ENCODE results near the gene C11orf71.

The C11orf71 gene

DNA sequence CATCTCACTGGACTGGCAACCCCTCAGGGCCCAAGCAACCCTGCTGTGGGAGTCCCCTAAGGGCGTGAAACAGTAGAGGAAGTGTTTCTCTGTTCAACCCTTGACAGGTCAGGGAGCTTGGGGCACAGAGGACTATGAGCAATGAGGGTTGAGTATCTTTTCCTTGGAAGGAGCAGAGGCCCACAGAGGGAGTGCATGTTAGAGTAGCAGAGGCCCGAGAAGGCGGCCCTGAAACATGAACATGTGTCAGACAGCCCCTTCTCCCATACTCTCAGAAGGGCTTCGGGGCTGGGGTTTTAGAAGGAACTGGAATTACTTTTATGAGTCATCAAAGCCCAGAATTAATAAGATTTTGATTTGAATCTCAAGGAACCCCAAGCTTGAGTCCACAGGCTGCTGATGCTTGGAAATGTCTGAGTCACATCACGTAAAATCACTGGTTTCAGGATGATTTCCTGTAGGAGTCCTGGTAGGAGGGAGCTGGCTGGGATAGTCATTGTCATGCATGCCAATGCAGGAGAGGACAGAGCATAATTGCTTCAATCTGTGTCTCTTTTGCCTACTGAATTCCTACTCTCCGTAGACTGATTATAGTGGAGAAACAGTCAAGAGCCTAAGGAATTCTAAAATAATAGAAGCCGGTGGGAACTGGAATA, 22.6 kb downstream of the C11orf71 start:
- peak; percentile 87 for DNase-seq (ENCODE audit: low read depth)
- no peak overlapping the region for H3K4me3 ChIP-seq (ENCODE audit: control insufficient read depth, low read depth, low read length)
- TF ChIP-seq, protein P1, sequence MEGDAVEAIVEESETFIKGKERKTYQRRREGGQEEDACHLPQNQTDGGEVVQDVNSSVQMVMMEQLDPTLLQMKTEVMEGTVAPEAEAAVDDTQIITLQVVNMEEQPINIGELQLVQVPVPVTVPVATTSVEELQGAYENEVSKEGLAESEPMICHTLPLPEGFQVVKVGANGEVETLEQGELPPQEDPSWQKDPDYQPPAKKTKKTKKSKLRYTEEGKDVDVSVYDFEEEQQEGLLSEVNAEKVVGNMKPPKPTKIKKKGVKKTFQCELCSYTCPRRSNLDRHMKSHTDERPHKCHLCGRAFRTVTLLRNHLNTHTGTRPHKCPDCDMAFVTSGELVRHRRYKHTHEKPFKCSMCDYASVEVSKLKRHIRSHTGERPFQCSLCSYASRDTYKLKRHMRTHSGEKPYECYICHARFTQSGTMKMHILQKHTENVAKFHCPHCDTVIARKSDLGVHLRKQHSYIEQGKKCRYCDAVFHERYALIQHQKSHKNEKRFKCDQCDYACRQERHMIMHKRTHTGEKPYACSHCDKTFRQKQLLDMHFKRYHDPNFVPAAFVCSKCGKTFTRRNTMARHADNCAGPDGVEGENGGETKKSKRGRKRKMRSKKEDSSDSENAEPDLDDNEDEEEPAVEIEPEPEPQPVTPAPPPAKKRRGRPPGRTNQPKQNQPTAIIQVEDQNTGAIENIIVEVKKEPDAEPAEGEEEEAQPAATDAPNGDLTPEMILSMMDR (conservative IDR thresholded peaks at IDR 0.05; ENCODE audit: control insufficient read depth, insufficient read depth, low read depth, low read length), result no peak

DNA sequence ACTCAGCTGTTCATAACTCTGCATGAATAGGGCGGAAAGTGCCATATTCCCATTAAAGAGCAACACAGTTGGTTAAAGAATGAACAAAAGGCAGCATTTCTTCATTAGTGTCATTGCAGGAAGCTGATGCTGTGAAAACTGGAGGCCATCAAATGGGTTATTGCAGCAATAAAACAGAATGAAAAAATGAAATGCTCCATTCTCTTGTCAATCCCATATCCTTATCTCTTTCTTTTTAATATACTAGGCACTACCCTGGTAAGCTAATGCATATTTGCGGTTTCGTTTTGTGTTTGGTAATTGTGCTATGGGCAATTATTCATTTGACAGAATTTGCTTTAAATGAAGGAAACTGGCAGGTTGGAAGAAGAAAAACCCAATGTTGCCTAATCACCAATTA, 25.3 kb downstream of the C11orf71 start:
- TF ChIP-seq, protein P1 (conservative IDR thresholded peaks at IDR 0.05; ENCODE audit: control insufficient read depth, insufficient read depth, low read depth, low read length), result no peak
- no peak overlapping the region for H3K4me3 ChIP-seq (ENCODE audit: control insufficient read depth, low read depth, low read length)
- no peak for DNase-seq (ENCODE audit: low read depth)

DNA sequence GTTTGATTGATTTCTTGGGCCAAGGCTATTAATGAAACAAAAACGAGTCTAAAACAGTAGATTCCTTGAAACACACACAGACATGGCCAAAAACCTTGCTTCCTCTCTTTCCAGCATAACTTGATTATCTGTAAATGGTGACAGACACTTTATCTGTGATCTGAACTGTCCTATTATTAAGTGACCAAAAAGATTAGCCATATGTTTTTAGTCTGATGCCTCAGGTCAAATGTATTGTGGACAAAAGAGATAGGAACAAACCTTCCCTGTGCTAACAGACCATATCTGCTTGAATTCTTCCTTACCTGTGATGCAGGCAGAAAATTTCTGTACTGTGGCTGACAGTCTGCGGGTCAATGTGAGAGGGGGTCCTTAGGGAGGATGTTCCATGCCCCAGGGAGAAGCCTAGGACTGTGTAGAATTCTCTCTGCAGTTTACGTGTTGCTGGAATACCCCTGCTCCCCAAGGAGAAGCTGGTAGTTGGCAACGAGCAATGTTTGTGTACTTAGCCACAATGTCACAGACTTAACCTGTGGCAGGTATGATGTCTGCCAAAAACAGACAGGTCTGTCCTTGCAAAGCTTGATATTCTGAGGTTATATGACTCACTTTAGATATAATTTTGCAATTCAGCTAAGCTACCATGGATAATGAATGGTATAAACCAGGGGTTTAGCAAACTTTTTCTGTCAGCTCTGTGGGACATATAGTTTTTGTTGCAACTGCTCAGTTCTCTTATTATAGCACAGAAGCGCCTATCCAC, 31.2 kb downstream of the C11orf71 start:
- TF ChIP-seq, protein P1 (conservative IDR thresholded peaks at IDR 0.05; ENCODE audit: control insufficient read depth, insufficient read depth, low read depth, low read length), result no peak
- no peak for DNase-seq (ENCODE audit: low read depth)
- H3K4me3 ChIP-seq (ENCODE audit: control insufficient read depth, low read depth, low read length), result no peak overlapping the region

DNA sequence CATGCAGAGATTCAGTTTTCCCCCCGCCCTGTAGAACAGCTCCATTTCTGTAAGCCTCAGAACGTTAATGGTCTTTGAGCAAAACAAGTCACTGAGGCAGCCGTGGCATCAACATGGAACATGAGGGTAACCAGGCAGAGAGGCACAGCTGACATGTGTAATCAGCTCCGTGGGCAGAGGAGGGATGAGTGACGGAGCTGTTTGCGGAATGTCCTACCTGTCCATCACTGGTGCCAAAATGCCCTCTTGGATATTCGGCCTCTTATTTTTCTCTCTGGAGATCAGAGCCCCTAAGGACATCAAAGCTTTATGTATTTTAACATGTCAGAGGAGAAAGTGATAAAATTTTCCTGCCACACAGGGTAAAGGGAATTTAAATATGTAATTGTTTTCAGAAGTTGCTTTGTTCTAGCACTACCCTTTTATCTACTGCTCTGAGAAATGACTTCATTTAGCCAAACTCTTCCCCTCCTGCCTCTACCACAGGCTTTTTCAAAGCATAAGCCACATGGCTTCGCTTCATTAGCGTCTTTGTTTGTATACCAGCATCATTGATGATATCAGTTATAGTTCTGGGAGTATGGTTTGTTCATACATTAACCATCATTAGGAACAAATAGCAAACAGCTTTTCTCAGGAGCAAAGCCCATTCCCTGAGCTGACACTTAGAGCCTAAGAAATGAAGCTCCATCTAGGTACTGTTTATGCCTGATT, 32.9 kb downstream of the C11orf71 start:
- TF ChIP-seq, protein P1 (conservative IDR thresholded peaks at IDR 0.05; ENCODE audit: control insufficient read depth, insufficient read depth, low read depth, low read length), result no peak
- no peak overlapping the region for H3K4me3 ChIP-seq (ENCODE audit: control insufficient read depth, low read depth, low read length)
- DNase-seq (ENCODE audit: low read depth), result no peak

DNA sequence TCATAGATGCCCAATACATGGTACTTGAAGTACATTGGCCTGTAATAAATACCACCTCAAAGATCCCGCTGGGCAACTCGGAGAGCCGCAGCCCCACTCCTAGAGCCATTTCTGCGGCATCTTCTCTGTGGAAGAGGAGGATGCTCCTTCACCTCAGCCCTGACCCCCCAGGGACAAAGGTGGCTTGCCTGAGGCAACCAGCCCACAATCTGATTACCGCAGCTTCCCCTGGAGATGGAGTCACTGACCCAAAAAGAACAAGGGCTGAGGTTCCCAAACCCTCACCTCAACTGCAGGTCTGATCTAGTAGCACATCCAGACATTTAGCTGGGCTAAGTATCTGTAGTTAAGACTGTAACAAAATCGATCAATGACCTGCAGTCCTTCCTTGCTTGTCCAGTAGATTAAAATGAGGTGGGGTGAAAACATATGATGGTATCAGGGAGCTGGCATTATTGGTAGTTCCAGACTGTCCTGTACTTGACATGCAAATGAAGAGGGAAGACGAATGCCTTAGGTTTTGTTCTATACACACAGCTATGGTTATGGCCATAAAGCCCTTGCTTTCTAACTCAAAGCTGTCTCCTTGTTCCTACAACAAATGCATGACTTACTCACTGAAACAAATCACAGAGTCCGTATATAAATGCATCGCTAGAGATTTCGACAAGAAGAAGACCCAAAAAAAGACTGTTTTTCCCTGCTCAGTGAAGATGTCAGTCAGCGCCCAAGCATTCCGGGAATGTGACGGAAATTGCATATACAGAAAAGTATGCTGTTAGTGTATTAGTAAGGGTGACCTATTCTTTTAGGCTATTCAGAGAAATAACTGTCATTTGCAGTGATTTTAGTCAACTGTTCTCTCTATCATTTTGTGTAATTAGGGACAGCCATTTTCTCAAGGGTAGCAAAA, 33.7 kb downstream of the C11orf71 start:
- TF ChIP-seq, protein P1 (conservative IDR thresholded peaks at IDR 0.05; ENCODE audit: control insufficient read depth, insufficient read depth, low read depth, low read length), result no peak
- no peak overlapping the region for H3K4me3 ChIP-seq (ENCODE audit: control insufficient read depth, low read depth, low read length)
- DNase-seq (ENCODE audit: low read depth), result peak; percentile 59

DNA sequence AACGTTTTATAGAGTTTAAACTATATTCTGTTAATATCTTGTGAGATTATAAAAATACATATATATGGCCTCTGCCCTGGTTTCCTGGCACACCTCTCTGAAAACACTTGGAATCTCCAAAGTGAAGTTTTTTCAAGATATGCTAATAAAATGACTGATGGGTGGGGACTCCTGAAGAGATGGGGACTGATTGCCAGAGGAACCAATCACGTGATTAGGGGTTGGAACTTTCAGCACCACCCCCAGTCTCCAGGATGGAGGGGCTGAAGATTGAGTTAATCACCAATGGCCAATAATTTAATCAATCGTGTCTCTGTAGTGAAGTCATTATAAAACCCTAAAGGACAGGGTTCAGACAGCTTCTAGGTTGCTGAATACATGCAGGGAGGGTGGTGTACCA, 37.4 kb downstream of the C11orf71 start:
- no peak overlapping the region for H3K4me3 ChIP-seq (ENCODE audit: control insufficient read depth, low read depth, low read length)
- DNase-seq (ENCODE audit: low read depth), result no peak
- TF ChIP-seq, protein P1 (conservative IDR thresholded peaks at IDR 0.05; ENCODE audit: control insufficient read depth, insufficient read depth, low read depth, low read length), result no peak

Measured in fibroblast of mammary gland (primary cell).